ENCODE results near the gene BTG1. TPM values are rescaled to one million over a fixed set of nuclear protein-coding genes. Genes with fewer than 3 reads are reported as not detected.

Gene BTG1
- total RNA-seq, 1 experiment from 2014 or later, result 32.7 TPM

GRCh38 chr12:92178340-92178739 lies 32.7 kb upstream of the BTG1 start:
- no CpG with 5 or more reads among the region's 1 CpG for WGBS (ENCODE audit: extremely low coverage, insufficient read length, low lambda C conversion rate)

More at GRCh38 chr12:92178340-92178739, 32.7 kb upstream of the BTG1 start:
- H3K23ac ChIP-seq (ENCODE audit: insufficient read length, low read depth, low read length), result no peak overlapping the region
- H3K9ac ChIP-seq (ENCODE audit: extremely low read depth, insufficient read length, low read length), result no peak overlapping the region
- H2BK120ac ChIP-seq (ENCODE audit: low read depth, low read length, poor library complexity, severe bottlenecking), result no peak overlapping the region
- H2AK5ac ChIP-seq (ENCODE audit: insufficient read length, low read length), result no peak overlapping the region
- no peak overlapping the region for H3K4me3 Mint-ChIP-seq
- H3K23me2 ChIP-seq (ENCODE audit: insufficient read length, low read depth, low read length, poor library complexity, severe bottlenecking), result no peaks in the 10 kb centered on the region
- no peak overlapping the region for H2BK20ac ChIP-seq (ENCODE audit: low read depth, low read length, poor library complexity, severe bottlenecking)
- no peak overlapping the region for H2AFZ ChIP-seq (ENCODE audit: low read length)
- no peak overlapping the region for H3K4me2 ChIP-seq (ENCODE audit: insufficient read depth, insufficient read length, low read length)
- no peak overlapping the region for H4K91ac ChIP-seq (ENCODE audit: insufficient read length, low read depth, low read length)
- DNase-seq, result no peak
- no peak overlapping the region for H3T11ph ChIP-seq (ENCODE audit: low read length)
- no peaks in the 10 kb centered on the region for H3K79me2 ChIP-seq (ENCODE audit: insufficient read depth, low read length)
- H2BK15ac ChIP-seq (ENCODE audit: low read depth, low read length), result no peak overlapping the region
- H3K14ac ChIP-seq (ENCODE audit: insufficient read depth, low read length), result no peak overlapping the region
- no peak overlapping the region for H3K27ac ChIP-seq (ENCODE audit: insufficient read length, low read depth, low read length)
- no peak overlapping the region for H2BK12ac ChIP-seq (ENCODE audit: insufficient read length, low read depth, low read length)
- no peaks in the 10 kb centered on the region for H3K36me3 Mint-ChIP-seq (ENCODE audit: insufficient read depth in 1 of 3, low read depth in 3 of 3)
- H4K5ac ChIP-seq (ENCODE audit: insufficient read length, low read depth, low read length), result no peak overlapping the region
- no peak overlapping the region for H2BK5ac ChIP-seq (ENCODE audit: insufficient read length, low read length)
- no peak overlapping the region for H3K4ac ChIP-seq (ENCODE audit: low read depth, low read length)
- H3K27me3 Mint-ChIP-seq (ENCODE audit: low read depth), result no peaks in the 10 kb centered on the region
- no peaks in the 10 kb centered on the region for H3K4me1 ChIP-seq (ENCODE audit: insufficient read depth, low read length)
- no peaks in the 10 kb centered on the region for H3K79me1 ChIP-seq (ENCODE audit: insufficient read depth, low read depth, low read length, poor library complexity, severe bottlenecking)
- TF ChIP-seq CTCF (conservative IDR thresholded peaks at IDR 0.05), result no peak
- H3K27me3 ChIP-seq (ENCODE audit: insufficient read depth, low read length), result no peaks in the 10 kb centered on the region
- H3K27ac Mint-ChIP-seq, result no peak overlapping the region
- no peaks in the 10 kb centered on the region for H3K9me3 ChIP-seq (ENCODE audit: control insufficient read depth, low read depth, low read length)
- H3K4me1 Mint-ChIP-seq, result peaks cover 20 to 24% of the 10 kb centered on the region in 2 experiments
- no peak overlapping the region for H3K18ac ChIP-seq (ENCODE audit: insufficient read length, low read depth, low read length)
- no peak overlapping the region for H4K8ac ChIP-seq (replicated peaks; ENCODE audit: insufficient read length, low read depth, low read length)
- H3K9me3 Mint-ChIP-seq, result no peaks in the 10 kb centered on the region; a peak in 2 of 5 replicates
- H3K56ac ChIP-seq (ENCODE audit: insufficient read length, low read depth, low read length), result no peak overlapping the region
- no peaks in the 10 kb centered on the region for H4K20me1 ChIP-seq (ENCODE audit: control insufficient read depth, insufficient read depth, insufficient read length)
